HG03025 (cell line): ENCODE results near the gene DHX30.

ENCODE experiments used
- ATAC-seq: cut with Tn5 transposase; IDR thresholded peaks from one replicate; pipeline ENCODE4 v1.9.1; 2021; ENCODE audit warnings: mild to moderate bottlenecking, moderate library complexity; ENCODE audit not compliant: unreplicated experiment, low FRiP score

DHX30 gene

GRCh38 chr3:47850564-47851410, 47.8 kb downstream of the DHX30 start:
- no peak for ATAC-seq

- ATAC-seq = no peak
Observed at GRCh38 chr3:47851888-47852603, 49.1 kb downstream of the DHX30 start.

DNA sequence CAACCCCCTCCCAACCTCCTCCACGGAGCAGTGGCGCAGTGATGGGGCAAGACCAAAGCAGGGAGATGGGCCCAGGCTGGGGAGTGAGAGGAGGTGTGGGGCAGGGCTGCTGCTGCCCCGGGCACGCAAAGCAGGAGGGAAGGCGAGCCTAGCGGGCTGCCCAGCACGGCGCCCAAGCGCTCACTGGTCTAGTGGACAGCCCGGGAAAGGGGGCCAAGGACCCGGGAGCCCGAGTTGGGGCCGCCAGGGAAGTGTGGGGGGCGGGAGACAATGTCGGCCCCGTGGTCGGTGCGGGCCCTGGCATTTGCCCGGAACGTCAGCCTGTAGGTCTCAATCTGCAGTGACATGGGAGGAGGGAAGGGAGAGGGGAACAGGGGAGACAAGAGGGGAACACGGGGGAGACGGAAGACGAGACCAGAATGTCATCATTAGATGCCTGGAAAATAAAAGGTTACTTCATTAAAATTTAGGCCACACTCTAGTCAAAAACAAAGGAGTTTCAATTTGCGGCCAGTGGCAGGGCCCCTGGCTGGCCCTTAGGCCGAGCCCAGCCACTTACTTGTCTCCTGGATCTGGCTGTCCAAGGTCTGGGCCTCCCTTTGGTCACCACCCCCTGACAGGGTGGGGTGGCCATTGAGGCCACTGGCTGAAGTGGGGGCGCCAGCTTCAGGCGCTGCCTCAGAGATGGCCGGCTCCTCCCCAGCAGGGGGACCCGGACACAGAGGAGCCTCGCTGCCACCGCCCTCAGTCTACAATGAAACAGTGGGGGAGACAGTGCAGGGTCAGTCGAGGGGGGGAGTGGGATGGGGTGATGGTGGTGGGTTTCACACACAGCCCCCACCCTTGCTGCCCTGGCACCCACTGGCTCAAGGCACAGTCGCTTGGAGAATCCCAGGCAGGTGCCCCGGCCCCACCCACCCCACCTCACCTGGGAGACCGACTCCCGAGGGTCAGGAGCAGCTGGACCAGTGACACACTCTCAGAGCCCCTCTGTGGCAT, 50.0 kb downstream of the DHX30 start:
- ATAC-seq = no peak

DNA sequence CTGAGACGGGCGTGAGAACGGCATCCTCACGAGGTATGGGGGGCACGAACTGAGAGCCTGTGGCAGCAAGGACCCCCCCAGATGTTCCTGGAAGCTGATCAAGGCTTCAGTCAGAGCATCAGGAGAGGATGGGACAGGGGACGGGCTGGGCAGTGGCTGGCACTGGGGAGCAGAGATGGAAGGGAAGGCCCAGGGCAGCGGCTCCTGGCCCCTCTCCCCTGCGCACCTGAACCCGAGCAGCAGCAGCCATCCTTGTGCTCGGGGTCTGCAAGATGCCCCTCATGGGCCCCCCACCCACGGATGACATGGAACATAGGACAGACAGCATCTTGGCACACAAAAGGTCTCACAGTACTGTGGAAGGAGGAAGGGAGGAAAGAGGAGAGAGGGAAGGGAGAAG, 51.3 kb downstream of the DHX30 start:
- no peak for ATAC-seq

- no peak for ATAC-seq
Observed at GRCh38 chr3:47854720-47855455, 52.0 kb downstream of the DHX30 start.

DNA sequence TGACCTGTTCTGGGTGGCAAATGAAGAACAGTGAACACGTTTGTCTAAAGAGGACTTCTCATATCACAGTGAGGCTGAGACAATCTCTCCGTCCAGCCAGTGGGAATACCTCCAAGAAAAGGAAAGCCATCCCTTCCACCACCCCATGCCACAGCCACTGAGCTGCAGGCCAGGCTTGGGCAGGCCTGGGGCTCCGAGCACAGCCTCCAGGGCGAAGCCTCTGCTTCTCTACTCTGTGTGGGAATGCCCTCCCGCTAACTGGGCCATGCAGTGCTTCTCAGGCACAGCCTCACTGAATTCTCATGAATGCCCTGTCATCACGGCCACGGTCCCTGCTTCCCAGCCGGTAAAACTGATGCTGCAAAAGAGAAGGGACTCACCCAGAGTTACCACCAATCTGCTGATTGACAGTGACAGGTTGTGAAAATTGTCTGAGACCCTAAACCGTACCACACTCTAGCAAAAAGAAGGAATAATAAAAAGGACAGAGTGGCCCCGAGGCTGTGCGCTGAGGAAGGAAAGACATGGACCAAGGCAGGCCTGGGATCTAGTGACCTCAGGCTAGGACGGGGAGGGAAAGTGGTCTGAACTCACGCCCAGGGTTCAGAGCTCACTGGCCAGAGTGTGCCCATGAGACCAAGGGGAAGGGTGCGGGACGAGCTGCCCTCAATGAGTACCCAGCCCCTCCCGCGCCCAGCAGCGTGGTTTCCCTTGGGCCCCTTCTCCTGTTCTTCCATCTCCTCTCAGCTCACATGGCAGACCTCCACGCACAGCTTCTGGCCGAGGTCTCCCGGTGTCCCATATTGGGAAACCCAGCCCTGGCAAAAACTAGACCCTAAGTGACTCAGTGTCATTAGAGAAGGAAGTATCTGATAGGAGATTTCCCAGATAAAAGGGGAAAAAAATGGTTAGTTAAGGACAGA, 52.8 kb downstream of the DHX30 start:
- ATAC-seq = no peak

DNA sequence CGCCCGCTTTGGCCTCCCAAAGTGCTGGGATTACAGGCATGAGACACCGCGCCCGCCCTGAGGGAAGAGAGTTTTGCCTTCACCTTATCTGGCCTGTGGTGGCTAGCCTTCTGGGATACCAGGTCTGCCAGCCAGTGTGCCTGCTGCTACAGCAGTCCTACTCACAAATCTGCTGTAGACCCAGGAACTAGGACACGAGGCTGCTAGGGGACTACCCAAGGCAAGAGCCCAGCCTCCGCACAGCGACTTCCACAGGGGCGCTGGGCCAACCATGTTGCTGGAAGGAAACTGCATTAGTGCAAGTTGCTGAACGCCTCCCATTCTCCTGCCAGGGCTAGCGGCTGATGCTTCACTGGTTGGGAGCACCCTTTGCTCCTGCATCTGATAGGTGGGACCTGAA, 53.7 kb downstream of the DHX30 start:
- ATAC-seq = no peak

DNA sequence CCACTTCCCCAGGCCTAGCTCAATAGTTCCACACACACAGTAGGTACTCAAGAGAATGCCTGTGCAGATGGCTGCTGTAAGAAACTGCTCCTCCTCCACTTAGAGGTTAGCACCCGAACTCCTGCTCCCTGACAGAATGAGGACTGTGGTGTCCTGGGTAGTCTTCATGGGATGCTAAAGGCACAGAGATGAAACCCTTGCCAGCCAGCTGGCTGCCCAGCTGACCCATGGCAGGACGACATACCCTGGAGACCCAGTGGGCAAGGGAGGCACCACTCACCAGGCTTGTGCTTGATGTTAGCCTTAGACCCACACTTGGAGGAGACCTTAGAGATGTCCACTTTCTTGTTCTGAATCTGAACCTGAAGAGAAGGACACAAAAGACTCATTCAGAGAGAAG, 54.2 kb downstream of the DHX30 start:
- ATAC-seq = no peak

- no peak for ATAC-seq
Observed at GRCh38 chr3:47859956-47860605, 57.1 kb downstream of the DHX30 start.

GRCh38 chr3:47863391-47864128, 60.6 kb downstream of the DHX30 start:
- no peak for ATAC-seq

- ATAC-seq = no peak
Observed at GRCh38 chr3:47865192-47865591, 62.3 kb downstream of the DHX30 start.

DNA sequence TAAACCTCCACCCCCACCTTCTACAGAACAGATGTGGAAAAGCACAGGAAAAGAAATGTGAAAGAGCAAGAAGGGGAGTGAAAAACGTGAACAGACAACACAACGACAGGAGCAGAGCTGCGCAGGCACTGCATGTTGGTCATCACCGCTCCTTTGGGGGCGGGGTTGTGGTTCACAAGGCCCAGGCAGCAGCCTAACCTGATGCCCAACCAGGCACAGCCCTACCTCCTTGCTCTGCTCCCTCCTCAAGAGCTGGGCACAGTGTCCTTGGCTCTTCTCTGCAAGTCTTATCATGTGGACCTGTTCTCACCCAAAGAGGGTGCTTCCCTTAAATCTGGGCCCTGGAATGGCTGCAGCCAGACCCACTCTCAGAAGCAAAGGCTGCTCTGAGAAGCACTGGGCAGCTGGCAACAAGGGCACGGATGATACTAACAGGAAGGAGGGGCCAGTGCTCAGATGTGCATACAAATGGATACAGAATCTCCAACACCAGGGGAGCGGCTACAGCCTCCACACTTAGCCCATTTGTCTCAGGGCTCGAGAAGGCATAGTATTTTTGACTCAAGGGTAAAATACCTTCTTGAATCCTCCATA, 64.6 kb downstream of the DHX30 start:
- no peak for ATAC-seq

- no peak for ATAC-seq
Observed at GRCh38 chr3:47868306-47868705, 65.4 kb downstream of the DHX30 start.

GRCh38 chr3:47870156-47870555, 67.2 kb downstream of the DHX30 start:
- no peak for ATAC-seq

- ATAC-seq = no peak
Observed at GRCh38 chr3:47870702-47871260, 67.8 kb downstream of the DHX30 start.

DNA sequence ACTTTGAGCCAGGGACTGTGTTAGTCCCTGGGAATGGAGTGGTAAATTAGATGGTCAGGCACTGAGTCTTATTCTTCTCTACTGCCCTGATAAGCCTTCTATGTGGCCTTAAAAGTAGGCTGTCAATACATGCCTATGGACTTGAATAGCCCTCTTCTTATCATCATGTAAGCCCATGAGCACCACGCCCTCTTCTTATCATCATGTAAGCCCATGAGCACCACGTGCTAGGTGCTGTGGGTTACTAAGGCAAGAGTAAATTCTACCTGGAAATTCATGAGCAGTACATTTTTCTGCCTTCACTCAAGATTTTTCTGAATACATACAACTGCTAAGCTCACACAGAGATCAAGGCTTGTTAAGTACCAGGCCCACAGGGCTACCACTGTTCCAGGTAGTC, 68.5 kb downstream of the DHX30 start:
- no peak for ATAC-seq

DNA sequence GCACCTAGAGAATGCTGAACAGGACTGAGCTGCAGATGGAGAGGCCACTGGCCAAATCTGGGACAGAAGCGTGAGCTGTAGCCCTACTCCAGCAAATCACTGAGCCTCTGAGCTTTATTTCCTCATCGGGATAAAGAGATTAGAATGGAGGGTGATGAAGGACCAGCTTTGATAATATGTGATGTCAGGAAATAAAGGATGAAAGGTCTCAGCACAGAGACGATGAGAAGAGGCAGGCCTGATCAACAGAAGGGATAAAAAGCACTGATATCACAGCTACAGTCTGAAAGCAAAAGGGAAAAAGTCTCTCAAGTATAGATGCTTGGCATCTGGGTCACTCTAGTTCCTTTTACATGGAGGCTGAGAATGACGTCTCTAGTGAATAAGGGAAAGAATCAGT, 70.0 kb downstream of the DHX30 start:
- no peak for ATAC-seq
